SK-N-SH treated with all-trans-retinoic acid at 6 μM for 48 hours (cell line): ENCODE results near the gene DMD.

ENCODE experiments used
- ATAC-seq: fragments of 200-7000 bp; cut with Tn5 transposase; 3 replicates; pipeline ENCODE4 v1.9.1; 2020; ENCODE audit warnings: mild to moderate bottlenecking, moderate library complexity
- BACH2 ChIP-seq: fragments of 250-450 bp; sonication (Bioruptor Pico); IDR thresholded peaks from 2 replicates; pipeline ENCODE4 v1.9.0; 2021; ENCODE audit warnings: mild to moderate bottlenecking, borderline replicate concordance
- CSDC2 ChIP-seq: fragments of 250-450 bp; sonication (Bioruptor Pico); IDR thresholded peaks from 2 replicates; pipeline ENCODE4 v1.5.0; 2020; ENCODE audit warnings: mild to moderate bottlenecking, moderate library complexity
- ESRRG ChIP-seq: fragments of 250-450 bp; sonication (Bioruptor Pico); IDR thresholded peaks from 2 replicates; pipeline ENCODE4 v1.6.1; 2021; ENCODE audit warnings: mild to moderate bottlenecking
- GLIS3 ChIP-seq: fragments of 250-450 bp; sonication (Bioruptor Pico); IDR thresholded peaks from 2 replicates; pipeline ENCODE4 v1.5.0; 2020; ENCODE audit warnings: mild to moderate bottlenecking, moderate library complexity
- ISL1 ChIP-seq: fragments of 250-450 bp; sonication (Bioruptor Pico); IDR thresholded peaks from 2 replicates; pipeline ENCODE4 v2.1.2; 2022; ENCODE audit warnings: mild to moderate bottlenecking, moderate library complexity
- OSR1 ChIP-seq: fragments of 250-450 bp; sonication (Bioruptor Pico); IDR thresholded peaks from 2 replicates; pipeline ENCODE4 v1.8.0; 2022; ENCODE audit warnings: moderate library complexity, mild to moderate bottlenecking, inconsistent platforms
- PPARA ChIP-seq: fragments of 250-450 bp; sonication (Bioruptor Pico); IDR thresholded peaks from 2 replicates; pipeline ENCODE4 v1.5.0; 2020; ENCODE audit warnings: mild to moderate bottlenecking, borderline replicate concordance
- RARB ChIP-seq: fragments of 250-450 bp; sonication (Bioruptor Pico); IDR thresholded peaks from 2 replicates; pipeline ENCODE4 v1.8.0; 2021; ENCODE audit warnings: mild to moderate bottlenecking, moderate library complexity
- SNAI2 ChIP-seq: fragments of 250-450 bp; sonication (Bioruptor Pico); IDR thresholded peaks from 2 replicates; pipeline ENCODE4 v1.5.0; 2020; ENCODE audit warnings: mild to moderate bottlenecking, moderate library complexity
- TCF4 ChIP-seq: fragments of 250-450 bp; sonication (Bioruptor Pico); IDR thresholded peaks from 2 replicates; pipeline ENCODE4 v1.8.0; 2021; ENCODE audit warnings: mild to moderate bottlenecking, moderate library complexity, borderline replicate concordance
- TOX ChIP-seq: fragments of 250-450 bp; sonication (Bioruptor Pico); IDR thresholded peaks from 2 replicates; pipeline ENCODE4 v1.8.0; 2021; ENCODE audit warnings: mild to moderate bottlenecking, moderate library complexity, borderline replicate concordance
- ZFP3 ChIP-seq: fragments of 250-450 bp; sonication (Bioruptor Pico); IDR thresholded peaks from 2 replicates; pipeline ENCODE4 v1.5.0; 2020; ENCODE audit warnings: mild to moderate bottlenecking, moderate library complexity
- ZFP30 ChIP-seq: fragments of 450-650 bp; formaldehyde crosslinking; IDR thresholded peaks from 2 replicates; pipeline ENCODE4 v1.5.0; 2022; ENCODE audit warnings: mild to moderate bottlenecking, moderate library complexity
- ZNF565 ChIP-seq: fragments of 450-650 bp; formaldehyde crosslinking; conservative IDR thresholded peaks from 2 replicates; pipeline ENCODE4 v1.5.0; 2020; ENCODE audit warnings: low read depth, mild to moderate bottlenecking, moderate library complexity
- ZNF70 ChIP-seq: fragments of 450-650 bp; formaldehyde crosslinking; IDR thresholded peaks from 2 replicates; pipeline ENCODE4 v1.5.0; 2020; ENCODE audit warnings: mild to moderate bottlenecking, moderate library complexity
- ZNF8 ChIP-seq: fragments of 450-650 bp; formaldehyde crosslinking; IDR thresholded peaks from 2 replicates; pipeline ENCODE4 v1.5.0; 2020; ENCODE audit warnings: mild to moderate bottlenecking, moderate library complexity
- TF ChIP-seq, protein P1 (sequence below): fragments of 250-450 bp; sonication (Bioruptor Pico); IDR thresholded peaks from 2 replicates; pipeline ENCODE4 v1.5.1; 2021; ENCODE audit warnings: mild to moderate bottlenecking, moderate library complexity
- TF ChIP-seq, protein P2 (sequence below): fragments of 250-450 bp; sonication (Bioruptor Pico); IDR thresholded peaks from 2 replicates; pipeline ENCODE4 v1.5.0; 2020; ENCODE audit warnings: mild to moderate bottlenecking, moderate library complexity
- TF ChIP-seq, protein P3 (sequence below): fragments of 250-450 bp; sonication (Bioruptor Pico); IDR thresholded peaks from 2 replicates; pipeline ENCODE4 v1.8.0; 2020; ENCODE audit warnings: mild to moderate bottlenecking, moderate library complexity, borderline replicate concordance
- TF ChIP-seq, protein P4 (sequence below): fragments of 250-450 bp; sonication (Bioruptor Pico); IDR thresholded peaks from 2 replicates; pipeline ENCODE4 v1.5.1; 2020; ENCODE audit warnings: low read depth, mild to moderate bottlenecking, moderate library complexity
- TF ChIP-seq, protein P5 (sequence below): fragments of 250-450 bp; sonication (Bioruptor Pico); IDR thresholded peaks from 2 replicates; pipeline ENCODE4 v1.8.0; 2021; ENCODE audit warnings: low read depth, mild to moderate bottlenecking, moderate library complexity, borderline replicate concordance

The DMD gene

DNA sequence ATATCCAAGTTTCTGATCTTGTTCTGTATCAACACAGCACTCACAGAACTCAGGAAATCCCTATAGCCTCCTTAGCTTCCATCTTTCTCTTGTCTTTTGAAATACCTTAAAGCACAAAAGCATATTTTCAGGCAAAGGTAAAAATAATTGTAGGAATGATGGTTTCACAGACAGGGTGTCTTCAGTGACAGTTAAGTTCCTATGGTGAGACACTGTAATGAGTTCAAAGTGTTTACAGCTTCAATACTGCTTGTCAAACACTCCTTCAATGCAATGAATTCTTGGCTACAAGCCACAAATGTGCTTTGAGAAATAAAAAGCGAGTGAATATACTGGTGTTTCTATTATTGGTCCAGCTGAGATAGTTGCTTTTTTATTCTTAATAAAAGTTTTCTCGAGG lies 466.0 kb downstream of the DMD start:
- TF ChIP-seq ZFP30 (CRISPR knock-in tag) = no peak
- no peak for TF ChIP-seq TCF4 (CRISPR knock-in tag)
- no peak for TF ChIP-seq GLIS3 (CRISPR knock-in tag)
- no peak for TF ChIP-seq BACH2 (CRISPR knock-in tag)
- no peak for TF ChIP-seq ESRRG (CRISPR knock-in tag)
- TF ChIP-seq, protein P1, sequence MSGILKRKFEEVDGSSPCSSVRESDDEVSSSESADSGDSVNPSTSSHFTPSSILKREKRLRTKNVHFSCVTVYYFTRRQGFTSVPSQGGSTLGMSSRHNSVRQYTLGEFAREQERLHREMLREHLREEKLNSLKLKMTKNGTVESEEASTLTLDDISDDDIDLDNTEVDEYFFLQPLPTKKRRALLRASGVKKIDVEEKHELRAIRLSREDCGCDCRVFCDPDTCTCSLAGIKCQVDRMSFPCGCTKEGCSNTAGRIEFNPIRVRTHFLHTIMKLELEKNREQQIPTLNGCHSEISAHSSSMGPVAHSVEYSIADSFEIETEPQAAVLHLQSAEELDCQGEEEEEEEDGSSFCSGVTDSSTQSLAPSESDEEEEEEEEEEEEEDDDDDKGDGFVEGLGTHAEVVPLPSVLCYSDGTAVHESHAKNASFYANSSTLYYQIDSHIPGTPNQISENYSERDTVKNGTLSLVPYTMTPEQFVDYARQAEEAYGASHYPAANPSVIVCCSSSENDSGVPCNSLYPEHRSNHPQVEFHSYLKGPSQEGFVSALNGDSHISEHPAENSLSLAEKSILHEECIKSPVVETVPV = no peak
- no peak for TF ChIP-seq ZNF8
- no peak for TF ChIP-seq ISL1 (CRISPR knock-in tag)
- TF ChIP-seq PPARA (CRISPR knock-in tag) = no peak
- no peak for TF ChIP-seq RARB (CRISPR knock-in tag)
- TF ChIP-seq, protein P2, sequence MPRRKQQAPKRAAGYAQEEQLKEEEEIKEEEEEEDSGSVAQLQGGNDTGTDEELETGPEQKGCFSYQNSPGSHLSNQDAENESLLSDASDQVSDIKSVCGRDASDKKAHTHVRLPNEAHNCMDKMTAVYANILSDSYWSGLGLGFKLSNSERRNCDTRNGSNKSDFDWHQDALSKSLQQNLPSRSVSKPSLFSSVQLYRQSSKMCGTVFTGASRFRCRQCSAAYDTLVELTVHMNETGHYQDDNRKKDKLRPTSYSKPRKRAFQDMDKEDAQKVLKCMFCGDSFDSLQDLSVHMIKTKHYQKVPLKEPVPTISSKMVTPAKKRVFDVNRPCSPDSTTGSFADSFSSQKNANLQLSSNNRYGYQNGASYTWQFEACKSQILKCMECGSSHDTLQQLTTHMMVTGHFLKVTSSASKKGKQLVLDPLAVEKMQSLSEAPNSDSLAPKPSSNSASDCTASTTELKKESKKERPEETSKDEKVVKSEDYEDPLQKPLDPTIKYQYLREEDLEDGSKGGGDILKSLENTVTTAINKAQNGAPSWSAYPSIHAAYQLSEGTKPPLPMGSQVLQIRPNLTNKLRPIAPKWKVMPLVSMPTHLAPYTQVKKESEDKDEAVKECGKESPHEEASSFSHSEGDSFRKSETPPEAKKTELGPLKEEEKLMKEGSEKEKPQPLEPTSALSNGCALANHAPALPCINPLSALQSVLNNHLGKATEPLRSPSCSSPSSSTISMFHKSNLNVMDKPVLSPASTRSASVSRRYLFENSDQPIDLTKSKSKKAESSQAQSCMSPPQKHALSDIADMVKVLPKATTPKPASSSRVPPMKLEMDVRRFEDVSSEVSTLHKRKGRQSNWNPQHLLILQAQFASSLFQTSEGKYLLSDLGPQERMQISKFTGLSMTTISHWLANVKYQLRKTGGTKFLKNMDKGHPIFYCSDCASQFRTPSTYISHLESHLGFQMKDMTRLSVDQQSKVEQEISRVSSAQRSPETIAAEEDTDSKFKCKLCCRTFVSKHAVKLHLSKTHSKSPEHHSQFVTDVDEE (CRISPR knock-in tag) = no peak
- TF ChIP-seq TOX (CRISPR knock-in tag) = no peak
- TF ChIP-seq, all 23 proteins: peak for 0
- ATAC-seq = no peak

DNA sequence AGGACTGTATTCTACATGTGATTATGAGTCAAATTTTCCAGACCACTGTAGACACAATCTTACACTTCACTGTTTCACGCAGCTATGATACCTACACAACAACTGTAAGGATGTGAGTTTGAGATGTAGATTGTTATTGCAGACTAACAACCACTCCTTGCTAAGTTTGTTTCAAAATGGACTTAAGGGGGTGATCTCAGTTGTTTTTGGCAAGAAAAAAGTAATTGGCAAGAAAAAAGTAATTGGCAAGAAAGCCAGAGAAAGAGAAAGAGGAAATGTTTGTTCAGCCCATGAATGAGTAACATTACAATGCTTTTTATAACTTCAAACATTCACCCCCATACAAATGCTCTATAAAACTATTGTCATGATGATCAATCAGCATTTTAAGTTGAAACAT lies 466.4 kb downstream of the DMD start:
- ATAC-seq = no peak
- no peak for TF ChIP-seq OSR1
- no peak for TF ChIP-seq ISL1 (CRISPR knock-in tag)
- no peak for TF ChIP-seq BACH2 (CRISPR knock-in tag)

DNA sequence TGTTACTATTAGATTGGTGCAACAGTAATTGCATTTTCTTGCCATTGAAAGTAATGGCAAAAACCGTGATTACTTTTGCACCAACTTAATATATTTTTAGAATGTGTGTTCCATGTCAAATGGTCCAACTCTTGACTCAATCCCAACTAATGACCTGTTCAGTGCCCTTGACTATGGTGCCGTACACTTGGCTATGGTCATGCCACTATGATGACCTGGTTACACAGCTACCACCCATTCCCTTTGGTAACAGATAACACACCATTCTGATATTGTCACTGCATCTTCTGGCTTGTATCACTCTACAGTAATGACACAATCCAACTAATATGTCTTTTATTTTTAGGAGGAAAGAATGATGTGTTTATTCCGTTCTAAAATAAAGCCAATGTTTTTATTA lies 469.4 kb downstream of the DMD start:
- TF ChIP-seq ZFP30 (CRISPR knock-in tag) (no peak), ZNF70 (CRISPR knock-in tag) (no peak), ZNF8 (no peak), BACH2 (CRISPR knock-in tag) (no peak), TCF4 (CRISPR knock-in tag) (no peak), ZNF565 (CRISPR knock-in tag) (no peak), GLIS3 (CRISPR knock-in tag) (no peak), ISL1 (CRISPR knock-in tag) (no peak), PPARA (CRISPR knock-in tag) (no peak), RARB (CRISPR knock-in tag) (no peak), SNAI2 (CRISPR knock-in tag) (no peak), TOX (CRISPR knock-in tag) (no peak), CSDC2 (CRISPR knock-in tag) (no peak), ZFP3 (CRISPR knock-in tag) (no peak)
- TF ChIP-seq, protein P3, sequence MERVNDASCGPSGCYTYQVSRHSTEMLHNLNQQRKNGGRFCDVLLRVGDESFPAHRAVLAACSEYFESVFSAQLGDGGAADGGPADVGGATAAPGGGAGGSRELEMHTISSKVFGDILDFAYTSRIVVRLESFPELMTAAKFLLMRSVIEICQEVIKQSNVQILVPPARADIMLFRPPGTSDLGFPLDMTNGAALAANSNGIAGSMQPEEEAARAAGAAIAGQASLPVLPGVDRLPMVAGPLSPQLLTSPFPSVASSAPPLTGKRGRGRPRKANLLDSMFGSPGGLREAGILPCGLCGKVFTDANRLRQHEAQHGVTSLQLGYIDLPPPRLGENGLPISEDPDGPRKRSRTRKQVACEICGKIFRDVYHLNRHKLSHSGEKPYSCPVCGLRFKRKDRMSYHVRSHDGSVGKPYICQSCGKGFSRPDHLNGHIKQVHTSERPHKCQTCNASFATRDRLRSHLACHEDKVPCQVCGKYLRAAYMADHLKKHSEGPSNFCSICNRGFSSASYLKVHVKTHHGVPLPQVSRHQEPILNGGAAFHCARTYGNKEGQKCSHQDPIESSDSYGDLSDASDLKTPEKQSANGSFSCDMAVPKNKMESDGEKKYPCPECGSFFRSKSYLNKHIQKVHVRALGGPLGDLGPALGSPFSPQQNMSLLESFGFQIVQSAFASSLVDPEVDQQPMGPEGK (CRISPR knock-in tag) = no peak
- TF ChIP-seq, protein P4, sequence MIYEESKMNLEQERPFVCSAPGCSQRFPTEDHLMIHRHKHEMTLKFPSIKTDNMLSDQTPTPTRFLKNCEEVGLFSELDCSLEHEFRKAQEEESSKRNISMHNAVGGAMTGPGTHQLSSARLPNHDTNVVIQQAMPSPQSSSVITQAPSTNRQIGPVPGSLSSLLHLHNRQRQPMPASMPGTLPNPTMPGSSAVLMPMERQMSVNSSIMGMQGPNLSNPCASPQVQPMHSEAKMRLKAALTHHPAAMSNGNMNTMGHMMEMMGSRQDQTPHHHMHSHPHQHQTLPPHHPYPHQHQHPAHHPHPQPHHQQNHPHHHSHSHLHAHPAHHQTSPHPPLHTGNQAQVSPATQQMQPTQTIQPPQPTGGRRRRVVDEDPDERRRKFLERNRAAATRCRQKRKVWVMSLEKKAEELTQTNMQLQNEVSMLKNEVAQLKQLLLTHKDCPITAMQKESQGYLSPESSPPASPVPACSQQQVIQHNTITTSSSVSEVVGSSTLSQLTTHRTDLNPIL = no peak
- TF ChIP-seq, protein P2 (CRISPR knock-in tag) = no peak
- TF ChIP-seq, protein P5, sequence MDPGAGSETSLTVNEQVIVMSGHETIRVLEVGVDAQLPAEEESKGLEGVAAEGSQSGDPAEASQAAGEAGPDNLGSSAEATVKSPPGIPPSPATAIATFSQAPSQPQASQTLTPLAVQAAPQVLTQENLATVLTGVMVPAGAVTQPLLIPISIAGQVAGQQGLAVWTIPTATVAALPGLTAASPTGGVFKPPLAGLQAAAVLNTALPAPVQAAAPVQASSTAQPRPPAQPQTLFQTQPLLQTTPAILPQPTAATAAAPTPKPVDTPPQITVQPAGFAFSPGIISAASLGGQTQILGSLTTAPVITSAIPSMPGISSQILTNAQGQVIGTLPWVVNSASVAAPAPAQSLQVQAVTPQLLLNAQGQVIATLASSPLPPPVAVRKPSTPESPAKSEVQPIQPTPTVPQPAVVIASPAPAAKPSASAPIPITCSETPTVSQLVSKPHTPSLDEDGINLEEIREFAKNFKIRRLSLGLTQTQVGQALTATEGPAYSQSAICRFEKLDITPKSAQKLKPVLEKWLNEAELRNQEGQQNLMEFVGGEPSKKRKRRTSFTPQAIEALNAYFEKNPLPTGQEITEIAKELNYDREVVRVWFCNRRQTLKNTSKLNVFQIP (CRISPR knock-in tag) = no peak
- TF ChIP-seq, protein P1 = no peak
- ATAC-seq = no peak
